ENCODE results near the gene EML6.

EML6 gene

GRCh38 chr2:54876764-54877163 lies 153.3 kb downstream of the EML6 start:
- Histone ChIP-seq H4K20me1 (ENCODE audit: insufficient read depth, low read length, poor library complexity, severe bottlenecking) (no peaks in the 10 kb centered on the region), H3K4me3 (ENCODE audit: low read length, poor library complexity, severe bottlenecking) (no peak overlapping the region), H3K9me3 (ENCODE audit: insufficient read depth, low read depth, low read length) (no peaks in the 10 kb centered on the region), H2AFZ (ENCODE audit: low read length) (no peak overlapping the region), H3K9me2 (replicated peaks; ENCODE audit: low read depth, low read length) (no peaks in the 10 kb centered on the region), H3K36me3 (ENCODE audit: insufficient read depth, low read length) (no peaks in the 10 kb centered on the region), H3K4me2 (ENCODE audit: low read depth, low read length, poor library complexity, severe bottlenecking) (no peak overlapping the region), H3K4me1 (ENCODE audit: insufficient read depth, low read length, poor library complexity, severe bottlenecking) (no peaks in the 10 kb centered on the region), H3K27me3 (ENCODE audit: insufficient read depth, low read length, poor library complexity, severe bottlenecking) (no peaks in the 10 kb centered on the region), H3F3A (ENCODE audit: low read depth) (no peaks in the 10 kb centered on the region), H3K79me2 (ENCODE audit: insufficient read depth, low read length) (no peaks in the 10 kb centered on the region), H3K9ac (ENCODE audit: low read depth, low read length, poor library complexity, severe bottlenecking) (no peak overlapping the region)
- TF ChIP-seq, protein P1, sequence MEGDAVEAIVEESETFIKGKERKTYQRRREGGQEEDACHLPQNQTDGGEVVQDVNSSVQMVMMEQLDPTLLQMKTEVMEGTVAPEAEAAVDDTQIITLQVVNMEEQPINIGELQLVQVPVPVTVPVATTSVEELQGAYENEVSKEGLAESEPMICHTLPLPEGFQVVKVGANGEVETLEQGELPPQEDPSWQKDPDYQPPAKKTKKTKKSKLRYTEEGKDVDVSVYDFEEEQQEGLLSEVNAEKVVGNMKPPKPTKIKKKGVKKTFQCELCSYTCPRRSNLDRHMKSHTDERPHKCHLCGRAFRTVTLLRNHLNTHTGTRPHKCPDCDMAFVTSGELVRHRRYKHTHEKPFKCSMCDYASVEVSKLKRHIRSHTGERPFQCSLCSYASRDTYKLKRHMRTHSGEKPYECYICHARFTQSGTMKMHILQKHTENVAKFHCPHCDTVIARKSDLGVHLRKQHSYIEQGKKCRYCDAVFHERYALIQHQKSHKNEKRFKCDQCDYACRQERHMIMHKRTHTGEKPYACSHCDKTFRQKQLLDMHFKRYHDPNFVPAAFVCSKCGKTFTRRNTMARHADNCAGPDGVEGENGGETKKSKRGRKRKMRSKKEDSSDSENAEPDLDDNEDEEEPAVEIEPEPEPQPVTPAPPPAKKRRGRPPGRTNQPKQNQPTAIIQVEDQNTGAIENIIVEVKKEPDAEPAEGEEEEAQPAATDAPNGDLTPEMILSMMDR (conservative IDR thresholded peaks at IDR 0.05; ENCODE audit: low read length), result no peak
- TF ChIP-seq EZH2phosphoT487 (IDR thresholded peaks at IDR 0.05; ENCODE audit: borderline replicate concordance), result no peak

GRCh38 chr2:54878182-54878581 lies 154.7 kb downstream of the EML6 start:
- TF ChIP-seq, protein P1 (conservative IDR thresholded peaks at IDR 0.05; ENCODE audit: low read length), result no peak
- TF ChIP-seq EZH2phosphoT487 (IDR thresholded peaks at IDR 0.05; ENCODE audit: borderline replicate concordance), result no peak
- no peaks in the 10 kb centered on the region for H3K4me1 ChIP-seq (ENCODE audit: insufficient read depth, low read length, poor library complexity, severe bottlenecking)
- no peaks in the 10 kb centered on the region for H3K27me3 ChIP-seq (ENCODE audit: insufficient read depth, low read length, poor library complexity, severe bottlenecking)
- H2AFZ ChIP-seq (ENCODE audit: low read length), result no peak overlapping the region
- H3K9me2 ChIP-seq (replicated peaks; ENCODE audit: low read depth, low read length), result no peaks in the 10 kb centered on the region
- no peak overlapping the region for H3K9ac ChIP-seq (ENCODE audit: low read depth, low read length, poor library complexity, severe bottlenecking)
- no peak overlapping the region for H3K4me3 ChIP-seq (ENCODE audit: low read length, poor library complexity, severe bottlenecking)
- no peaks in the 10 kb centered on the region for H3K9me3 ChIP-seq (ENCODE audit: insufficient read depth, low read depth, low read length)
- no peaks in the 10 kb centered on the region for H3K79me2 ChIP-seq (ENCODE audit: insufficient read depth, low read length)
- no peak overlapping the region for H3K4me2 ChIP-seq (ENCODE audit: low read depth, low read length, poor library complexity, severe bottlenecking)
- no peaks in the 10 kb centered on the region for H4K20me1 ChIP-seq (ENCODE audit: insufficient read depth, low read length, poor library complexity, severe bottlenecking)
- H3K36me3 ChIP-seq (ENCODE audit: insufficient read depth, low read length), result no peaks in the 10 kb centered on the region
- H3F3A ChIP-seq (ENCODE audit: low read depth), result no peaks in the 10 kb centered on the region

DNA sequence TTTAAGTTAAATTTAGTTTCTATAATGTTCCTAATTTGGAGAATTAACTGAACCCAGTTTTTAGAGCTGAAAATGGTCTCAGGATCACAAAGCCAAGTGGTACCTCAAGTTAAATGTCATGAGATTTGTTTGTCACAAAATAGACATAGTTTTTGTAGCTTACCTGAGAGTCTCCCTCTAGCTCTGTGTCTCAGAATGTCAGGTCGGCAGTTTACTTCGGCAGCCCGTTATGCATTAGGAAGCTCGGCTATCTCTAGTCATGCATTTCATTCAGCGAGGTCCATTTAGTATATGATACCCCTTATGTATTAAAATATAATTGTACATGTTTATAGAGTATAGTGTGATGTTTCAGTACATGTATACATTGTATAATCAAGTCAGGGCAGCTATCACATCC lies 155.6 kb downstream of the EML6 start:
- no peak overlapping the region for H3K4me3 ChIP-seq (ENCODE audit: low read length, poor library complexity, severe bottlenecking)
- no peak overlapping the region for H3K4me2 ChIP-seq (ENCODE audit: low read depth, low read length, poor library complexity, severe bottlenecking)
- H3K27me3 ChIP-seq (ENCODE audit: insufficient read depth, low read length, poor library complexity, severe bottlenecking), result no peaks in the 10 kb centered on the region
- no peaks in the 10 kb centered on the region for H3K9me3 ChIP-seq (ENCODE audit: insufficient read depth, low read depth, low read length)
- no peaks in the 10 kb centered on the region for H3F3A ChIP-seq (ENCODE audit: low read depth)
- no peaks in the 10 kb centered on the region for H3K4me1 ChIP-seq (ENCODE audit: insufficient read depth, low read length, poor library complexity, severe bottlenecking)
- no peaks in the 10 kb centered on the region for H4K20me1 ChIP-seq (ENCODE audit: insufficient read depth, low read length, poor library complexity, severe bottlenecking)
- H3K9me2 ChIP-seq (replicated peaks; ENCODE audit: low read depth, low read length), result no peaks in the 10 kb centered on the region
- TF ChIP-seq EZH2phosphoT487 (IDR thresholded peaks at IDR 0.05; ENCODE audit: borderline replicate concordance), result no peak
- TF ChIP-seq, protein P1 (conservative IDR thresholded peaks at IDR 0.05; ENCODE audit: low read length), result no peak
- H3K79me2 ChIP-seq (ENCODE audit: insufficient read depth, low read length), result no peaks in the 10 kb centered on the region
- no peak overlapping the region for H2AFZ ChIP-seq (ENCODE audit: low read length)
- H3K9ac ChIP-seq (ENCODE audit: low read depth, low read length, poor library complexity, severe bottlenecking), result no peak overlapping the region
- H3K36me3 ChIP-seq (ENCODE audit: insufficient read depth, low read length), result no peaks in the 10 kb centered on the region
